HUES64 (cell line): Measurements from ENCODE around the gene RPRD1B.

Experiments
- H3K27ac ChIP-seq: 2 replicates; pipeline ENCODE4 v1.7.0; 2013; ENCODE audit warnings: low read depth, low read length, inconsistent platforms
- H3K27me3 ChIP-seq: 2 replicates; pipeline ENCODE4 v1.6.1; 2013; ENCODE audit warnings: mild to moderate bottlenecking, low read length; ENCODE audit not compliant: insufficient read depth
- H3K36me3 ChIP-seq: 2 replicates; pipeline ENCODE4 v1.6.1; 2013; ENCODE audit warnings: mild to moderate bottlenecking, low read length; ENCODE audit not compliant: insufficient read depth
- H3K4me1 ChIP-seq: 2 replicates; pipeline ENCODE4 v1.6.1; 2013; ENCODE audit warnings: mild to moderate bottlenecking, low read length, moderate library complexity; ENCODE audit not compliant: insufficient read depth
- H3K4me3 ChIP-seq: 2 replicates; pipeline ENCODE4 v1.5.1; 2013; ENCODE audit warnings: mild to moderate bottlenecking, low read length, moderate library complexity
- H3K9ac ChIP-seq: 2 replicates; pipeline ENCODE4 v1.6.1; 2013; ENCODE audit warnings: mild to moderate bottlenecking, low read depth, low read length
- H3K9me3 ChIP-seq: 2 replicates; pipeline ENCODE4 v1.6.1; 2013; ENCODE audit warnings: low read depth, low read length; ENCODE audit not compliant: insufficient read depth
- WGBS: fragments of 150-250, 120-280 bp; methylation state at CpG from one replicate; pipeline ENCODE4 v1.1.7; 2013; ENCODE audit warnings: missing lambda C conversion rate; 5-methylcytosine and 5-hydroxymethylcytosine counted together

The RPRD1B gene

DNA sequence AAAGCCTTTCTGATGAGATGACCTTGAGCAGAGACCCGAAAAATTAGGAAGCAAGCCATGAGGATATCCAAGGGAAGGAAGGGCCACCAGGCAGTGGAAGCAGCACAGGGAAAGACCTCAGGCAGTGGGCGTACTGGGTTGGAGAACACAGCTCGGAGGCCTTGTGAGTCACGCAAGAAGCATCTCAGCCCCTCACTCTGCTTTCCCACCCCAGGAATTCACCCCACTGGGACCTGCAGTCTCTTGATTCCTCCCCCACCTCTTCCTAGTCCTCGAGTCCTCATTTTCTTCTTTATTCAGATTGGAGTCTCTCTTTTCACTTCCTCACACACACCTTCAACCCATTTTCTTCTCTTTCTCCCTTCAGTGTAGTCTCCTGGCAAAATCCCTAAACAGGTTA, 27.0 kb downstream of the RPRD1B start:
- Histone ChIP-seq H3K36me3 (peaks cover 82% of the 10 kb centered on the region), H3K4me3 (no peak overlapping the region), H3K9me3 (no peaks in the 10 kb centered on the region), H3K4me1 (peaks cover 3% of the 10 kb centered on the region; the same call in 1 of the 2 replicates), H3K27ac (no peak overlapping the region; the same call in 1 of the 2 replicates), H3K9ac (no peak overlapping the region; the same call in 1 of the 2 replicates), H3K27me3 (no peaks in the 10 kb centered on the region)
- WGBS = 86% methylated on average over 5 of the region's 5 CpGs

DNA sequence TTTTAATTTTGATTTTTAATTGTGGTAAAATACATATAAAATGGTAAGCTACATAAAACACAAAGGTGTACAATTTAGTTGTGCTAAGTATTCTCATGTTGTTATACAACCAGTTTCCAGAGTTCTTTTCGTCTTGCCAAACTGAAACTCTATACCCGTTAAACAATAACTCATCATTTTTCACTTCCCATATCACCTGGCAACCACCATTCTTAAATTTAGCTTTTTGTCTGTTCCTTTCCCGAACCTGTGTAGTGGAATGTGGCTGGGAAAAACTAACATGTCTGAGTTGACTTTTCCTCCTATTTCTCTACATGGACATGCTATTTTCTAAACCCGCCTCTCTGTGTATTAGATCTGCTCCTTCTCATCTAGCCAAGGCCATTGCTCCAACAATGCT, 27.6 kb downstream of the RPRD1B start:
- WGBS = 98% methylated on average over 3 of the region's 4 CpGs
- Histone ChIP-seq H3K4me1 (peaks cover 3% of the 10 kb centered on the region; the same call in 1 of the 2 replicates), H3K36me3 (peaks cover 87% of the 10 kb centered on the region), H3K27me3 (no peaks in the 10 kb centered on the region), H3K4me3 (no peak overlapping the region), H3K27ac (no peak overlapping the region; the same call in 1 of the 2 replicates), H3K9ac (no peak overlapping the region; the same call in 1 of the 2 replicates), H3K9me3 (no peaks in the 10 kb centered on the region)

DNA sequence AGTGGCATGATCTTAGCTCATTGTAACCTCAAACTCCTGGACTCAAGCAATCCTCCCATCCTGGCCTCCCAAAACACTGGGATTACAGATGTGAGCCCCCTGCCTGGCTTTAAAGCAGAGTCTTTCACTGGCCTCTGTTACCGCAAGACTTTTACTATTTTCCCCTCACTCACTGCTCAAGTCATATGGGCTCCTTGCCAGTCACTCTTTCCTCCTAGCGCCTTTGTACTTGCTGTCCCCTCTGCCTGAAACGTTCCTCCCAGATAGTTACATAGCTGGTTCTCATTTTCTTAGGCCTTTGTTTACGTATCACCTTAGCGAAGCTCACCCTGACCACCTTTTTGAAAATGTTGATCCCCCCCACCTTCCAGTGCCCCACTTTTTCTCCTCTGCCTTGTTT, 29.3 kb downstream of the RPRD1B start:
- Histone ChIP-seq H3K4me3 (no peak overlapping the region), H3K9me3 (no peaks in the 10 kb centered on the region), H3K27me3 (no peaks in the 10 kb centered on the region), H3K27ac (no peak overlapping the region), H3K9ac (no peak overlapping the region), H3K36me3 (peaks cover 96% of the 10 kb centered on the region), H3K4me1 (no peaks in the 10 kb centered on the region; the same call in 1 of the 2 replicates)
- 89% methylated on average over 5 of the region's 5 CpGs for WGBS

DNA sequence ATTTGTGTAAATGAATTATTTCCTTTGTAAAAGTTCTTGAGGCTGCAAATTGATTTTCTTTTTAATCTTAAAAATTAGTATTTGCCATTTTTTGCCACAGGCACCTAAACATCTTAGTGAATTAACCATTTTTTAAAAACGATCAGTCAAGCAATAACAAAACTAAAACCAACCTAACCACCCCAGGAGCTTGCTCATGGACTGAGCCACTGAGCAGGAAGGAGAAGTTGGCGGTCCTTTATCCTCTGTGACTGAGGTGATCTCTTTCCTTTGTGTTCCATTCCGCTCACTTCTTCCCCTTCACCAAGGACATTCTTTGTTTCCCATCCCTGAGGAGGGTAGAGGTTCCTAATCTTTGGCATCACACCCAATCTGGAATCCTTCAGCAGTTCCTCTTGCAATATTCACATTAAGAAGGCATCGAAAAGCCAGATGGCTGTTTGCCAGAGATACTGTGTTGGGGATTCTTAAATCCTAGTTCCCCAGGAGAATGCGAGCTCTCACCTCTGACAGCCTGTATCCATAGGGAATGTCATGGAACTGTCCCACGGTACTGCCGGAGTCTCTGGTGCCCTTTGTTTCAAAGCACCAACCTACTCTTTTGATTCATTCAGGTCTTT, 30.5 kb downstream of the RPRD1B start:
- Histone ChIP-seq H3K9ac (no peak overlapping the region), H3K4me3 (no peak overlapping the region), H3K9me3 (no peaks in the 10 kb centered on the region), H3K4me1 (no peaks in the 10 kb centered on the region; the same call in 1 of the 2 replicates), H3K27me3 (no peaks in the 10 kb centered on the region), H3K36me3 (peaks cover 96% of the 10 kb centered on the region), H3K27ac (no peak overlapping the region)
- WGBS = 96% methylated on average over 7 of the region's 7 CpGs

DNA sequence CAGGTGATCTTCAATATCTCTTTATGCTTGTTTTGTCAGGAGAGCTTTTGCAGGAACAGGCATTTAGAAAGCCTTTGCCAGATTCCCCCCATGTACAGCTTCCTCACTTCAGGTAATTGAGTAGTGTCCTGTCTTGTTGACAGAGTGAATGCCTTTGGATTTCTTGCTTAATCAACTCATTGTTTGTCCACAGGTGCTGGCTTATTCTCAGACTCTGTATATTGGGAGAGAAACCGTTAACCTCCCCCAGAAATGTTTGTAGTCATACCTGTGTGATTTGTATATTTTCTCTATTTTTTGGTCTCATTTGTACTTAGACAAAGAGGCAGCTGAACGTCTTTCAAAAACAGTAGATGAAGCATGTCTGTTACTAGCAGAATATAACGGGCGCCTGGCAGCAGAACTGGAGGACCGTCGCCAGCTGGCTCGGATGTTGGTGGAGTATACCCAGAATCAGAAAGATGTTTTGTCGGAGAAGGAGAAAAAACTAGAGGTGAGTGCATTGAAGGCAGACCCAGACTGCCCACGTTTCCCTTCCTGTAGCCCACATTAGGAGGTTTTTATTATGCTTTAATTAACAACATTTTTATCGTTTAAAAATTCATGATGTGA, 32.3 kb downstream of the RPRD1B start:
- Histone ChIP-seq H3K27me3 (no peaks in the 10 kb centered on the region), H3K4me3 (no peak overlapping the region), H3K36me3 (peaks cover 94% of the 10 kb centered on the region), H3K9ac (no peak overlapping the region), H3K27ac (no peak overlapping the region), H3K4me1 (no peaks in the 10 kb centered on the region; the same call in 1 of the 2 replicates), H3K9me3 (no peaks in the 10 kb centered on the region)
- 93% methylated on average over 8 of the region's 10 CpGs for WGBS

DNA sequence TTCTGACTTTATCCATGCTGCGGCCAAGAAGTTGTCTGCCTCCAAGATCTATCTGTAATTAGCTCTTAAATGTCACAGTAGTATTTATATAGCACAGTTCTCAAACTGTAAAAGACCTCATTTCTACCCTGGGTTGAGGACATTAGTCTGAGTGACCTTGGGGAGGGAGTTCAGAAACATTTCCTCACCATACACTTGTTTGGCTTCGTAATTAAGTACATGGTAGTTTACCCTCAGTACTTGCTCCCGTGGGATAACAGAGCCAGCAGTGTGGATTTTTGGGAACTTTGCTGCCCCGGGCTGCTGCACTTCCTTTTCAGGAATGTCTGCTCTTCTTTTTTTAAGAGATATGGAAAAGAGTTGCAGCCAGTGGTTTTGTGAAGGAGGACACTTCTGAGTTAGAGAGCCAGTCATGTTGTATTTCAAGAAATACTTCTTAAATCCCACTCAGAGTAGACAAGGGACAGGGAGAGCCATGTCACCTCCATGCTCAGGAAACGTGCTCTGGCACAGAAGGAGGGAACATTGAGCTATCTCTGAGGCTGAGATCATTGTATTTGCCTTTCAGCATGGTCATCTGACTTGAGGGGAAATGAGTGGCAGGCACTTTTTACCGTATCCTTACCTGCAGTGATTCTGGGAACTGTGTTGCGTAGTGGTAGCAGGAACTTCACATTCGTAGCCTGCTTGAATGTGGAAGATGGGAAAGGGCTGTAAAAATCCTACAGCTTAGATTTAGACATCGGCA, 33.6 kb downstream of the RPRD1B start:
- Histone ChIP-seq H3K9me3 (no peaks in the 10 kb centered on the region), H3K27ac (no peak overlapping the region), H3K27me3 (no peaks in the 10 kb centered on the region), H3K4me3 (no peak overlapping the region), H3K9ac (no peak overlapping the region), H3K4me1 (no peaks in the 10 kb centered on the region), H3K36me3 (peaks cover 94% of the 10 kb centered on the region)
- 95% methylated on average over 9 of the region's 9 CpGs for WGBS

DNA sequence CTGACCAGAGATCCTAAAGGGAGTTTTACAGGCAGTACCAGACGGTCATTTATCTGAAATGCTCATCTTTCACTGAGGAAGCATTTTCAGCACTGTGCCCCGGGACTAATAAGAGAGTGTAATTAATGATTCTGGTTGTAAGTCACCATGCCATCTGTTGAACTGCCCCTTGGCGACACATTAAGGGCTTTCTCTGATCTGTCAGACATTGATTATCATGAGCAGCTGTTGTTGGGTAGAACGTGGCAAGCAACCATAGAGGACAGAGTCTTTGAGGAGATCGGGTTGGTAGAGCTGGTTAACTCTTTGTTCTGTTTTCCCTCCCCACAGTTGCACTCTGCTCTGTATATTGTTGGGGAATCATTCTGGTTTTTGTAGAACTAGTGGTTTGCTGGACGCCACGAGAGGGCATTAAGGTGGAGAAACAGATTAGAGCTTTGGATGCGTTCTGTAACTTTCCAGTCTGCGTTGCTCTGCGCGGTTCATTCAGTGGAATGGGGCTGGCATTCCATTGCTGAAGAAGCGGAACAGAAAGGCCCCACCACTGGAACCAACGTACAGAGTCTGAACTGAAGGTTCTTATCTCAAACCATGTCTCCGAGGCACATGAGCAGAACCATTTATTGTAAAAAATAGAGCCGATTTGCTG, 34.3 kb downstream of the RPRD1B start:
- Histone ChIP-seq H3K36me3 (peaks cover 95% of the 10 kb centered on the region), H3K4me3 (no peak overlapping the region), H3K4me1 (0 out of 2 replicates have a peak, but pooled peaks cover 1% of the 10 kb centered on the region), H3K27ac (no peak overlapping the region), H3K9me3 (no peaks in the 10 kb centered on the region), H3K27me3 (no peaks in the 10 kb centered on the region), H3K9ac (no peak overlapping the region)
- WGBS = 94% methylated on average over 15 of the region's 15 CpGs

DNA sequence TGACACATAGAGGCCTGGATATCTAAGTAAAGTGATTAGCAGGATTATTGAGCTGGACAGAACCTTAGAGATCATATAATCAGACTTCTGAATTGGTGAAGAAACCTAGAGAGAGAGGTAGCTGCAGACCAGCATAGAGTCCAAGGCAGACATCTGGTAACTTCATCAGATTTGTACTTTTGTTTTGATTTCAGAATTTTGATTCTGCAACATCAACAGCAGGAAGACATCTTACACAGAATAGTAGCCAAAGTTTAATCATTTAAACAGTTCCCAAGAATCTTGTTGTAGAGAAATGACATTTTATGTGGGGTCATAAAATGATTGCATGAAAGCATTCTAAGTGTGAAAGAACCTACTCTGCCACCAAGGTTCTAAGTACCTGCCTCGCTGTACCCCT, 39.4 kb downstream of the RPRD1B start:
- no peak overlapping the region for H3K4me3 ChIP-seq
- H3K9ac ChIP-seq = no peak overlapping the region
- H3K9me3 ChIP-seq = no peaks in the 10 kb centered on the region
- WGBS = 56% methylated on average over 1 of the region's 1 CpG
- peaks cover 57% of the 10 kb centered on the region for H3K36me3 ChIP-seq
- H3K27ac ChIP-seq = no peak overlapping the region
- H3K27me3 ChIP-seq = no peaks in the 10 kb centered on the region
- H3K4me1 ChIP-seq = peaks cover 10% of the 10 kb centered on the region; the same call in 1 of the 2 replicates

DNA sequence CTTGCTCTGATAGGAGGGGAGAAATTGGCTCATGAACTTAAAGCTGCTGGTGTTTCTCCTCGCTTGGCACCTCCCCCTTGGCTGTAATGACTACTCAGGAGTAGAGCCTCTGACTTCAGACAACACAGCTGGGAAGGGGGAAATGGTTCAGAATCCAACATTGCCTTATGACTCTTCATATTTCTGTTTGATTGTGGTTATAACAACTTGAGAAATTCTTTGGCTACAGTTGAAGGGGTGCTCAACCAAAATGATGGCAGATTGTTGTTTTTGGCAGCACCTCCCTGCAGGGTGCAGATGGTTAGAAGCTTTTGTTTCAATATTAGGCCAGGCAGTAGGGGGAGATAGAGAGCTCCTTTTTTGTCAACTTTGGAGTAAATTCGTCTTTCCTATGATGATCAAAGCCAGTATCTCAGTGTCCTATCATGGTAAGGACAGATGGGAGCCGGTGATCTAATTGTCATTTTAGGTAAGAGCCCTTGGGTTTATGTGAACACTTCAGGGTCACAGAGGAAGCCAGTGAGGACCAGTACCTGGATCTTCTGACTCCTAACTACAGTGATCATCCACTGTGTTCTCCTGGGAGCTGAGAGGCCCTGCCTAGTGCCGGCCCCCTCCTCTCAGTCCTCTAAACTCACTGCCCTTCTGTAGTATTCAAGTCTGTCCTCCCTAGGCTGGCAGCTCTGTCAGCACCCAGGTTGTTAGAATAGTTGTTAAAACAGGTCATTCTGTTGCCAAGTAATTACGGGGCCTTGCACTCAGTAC, 39.9 kb downstream of the RPRD1B start:
- WGBS = 74% methylated on average over 5 of the region's 5 CpGs
- no peak overlapping the region for H3K27ac ChIP-seq
- H3K4me3 ChIP-seq = no peak overlapping the region

DNA sequence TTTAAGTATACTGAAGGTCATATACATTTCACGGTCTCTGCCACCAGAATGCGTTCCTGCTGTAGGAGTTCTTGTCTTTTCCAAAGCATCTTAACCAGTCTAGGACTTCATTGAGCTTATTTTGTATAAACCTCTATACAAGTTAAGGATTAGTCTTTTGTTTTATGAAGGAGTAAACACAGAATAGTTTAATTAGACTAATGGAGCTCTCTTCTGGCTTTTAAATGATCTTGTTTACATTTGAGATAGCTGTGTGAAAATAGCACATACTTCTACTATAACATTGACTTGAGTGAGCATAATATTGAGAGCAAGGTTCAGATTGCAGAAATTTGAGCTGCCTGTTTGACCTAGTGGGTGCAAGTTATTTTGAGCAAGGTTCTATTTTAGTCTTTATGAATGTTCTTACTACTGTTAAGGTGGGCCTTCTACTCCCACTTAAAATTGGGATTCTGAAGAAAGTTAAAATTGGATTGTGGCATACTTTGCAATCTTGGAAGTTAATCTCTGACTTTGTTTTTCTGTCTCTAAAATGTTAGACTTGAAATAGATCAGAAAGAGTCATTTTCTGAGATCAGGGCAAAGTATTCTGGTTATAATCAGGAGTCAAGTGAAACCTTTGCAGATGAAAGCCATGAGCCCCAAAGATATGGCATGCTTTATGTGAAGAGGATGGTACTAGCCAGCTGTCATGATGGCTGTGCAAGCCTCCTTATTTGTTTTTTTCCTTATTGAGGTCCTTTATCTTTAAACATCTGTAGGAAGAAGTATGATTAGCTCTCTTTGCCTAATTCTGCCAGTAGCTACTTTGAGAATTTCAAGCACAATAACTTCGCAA, 41.8 kb downstream of the RPRD1B start:
- Histone ChIP-seq H3K27ac (no peak overlapping the region), H3K36me3 (peaks cover 48% of the 10 kb centered on the region), H3K4me1 (peaks cover 10% of the 10 kb centered on the region; the same call in 1 of the 2 replicates), H3K4me3 (no peak overlapping the region), H3K27me3 (no peaks in the 10 kb centered on the region), H3K9ac (no peak overlapping the region), H3K9me3 (peaks cover 4% of the 10 kb centered on the region; the same call in 1 of the 2 replicates)
- 100% methylated on average over 2 of the region's 3 CpGs for WGBS

More for the DNA sequence above, 39.9 kb downstream of the RPRD1B start:
- Histone ChIP-seq H3K9me3 (no peaks in the 10 kb centered on the region), H3K36me3 (peaks cover 55% of the 10 kb centered on the region), H3K9ac (no peak overlapping the region), H3K4me1 (peaks cover 10% of the 10 kb centered on the region; the same call in 1 of the 2 replicates), H3K27me3 (no peaks in the 10 kb centered on the region)
